ENCODE results near the gene STK10. TPM values are rescaled to one million over a fixed set of nuclear protein-coding genes. Genes with fewer than 3 reads are reported as not detected.

STK10 gene
- total RNA-seq, 4 donors from 2014 or later: 14.1 to 30.4 (median 19.4) TPM

DNA sequence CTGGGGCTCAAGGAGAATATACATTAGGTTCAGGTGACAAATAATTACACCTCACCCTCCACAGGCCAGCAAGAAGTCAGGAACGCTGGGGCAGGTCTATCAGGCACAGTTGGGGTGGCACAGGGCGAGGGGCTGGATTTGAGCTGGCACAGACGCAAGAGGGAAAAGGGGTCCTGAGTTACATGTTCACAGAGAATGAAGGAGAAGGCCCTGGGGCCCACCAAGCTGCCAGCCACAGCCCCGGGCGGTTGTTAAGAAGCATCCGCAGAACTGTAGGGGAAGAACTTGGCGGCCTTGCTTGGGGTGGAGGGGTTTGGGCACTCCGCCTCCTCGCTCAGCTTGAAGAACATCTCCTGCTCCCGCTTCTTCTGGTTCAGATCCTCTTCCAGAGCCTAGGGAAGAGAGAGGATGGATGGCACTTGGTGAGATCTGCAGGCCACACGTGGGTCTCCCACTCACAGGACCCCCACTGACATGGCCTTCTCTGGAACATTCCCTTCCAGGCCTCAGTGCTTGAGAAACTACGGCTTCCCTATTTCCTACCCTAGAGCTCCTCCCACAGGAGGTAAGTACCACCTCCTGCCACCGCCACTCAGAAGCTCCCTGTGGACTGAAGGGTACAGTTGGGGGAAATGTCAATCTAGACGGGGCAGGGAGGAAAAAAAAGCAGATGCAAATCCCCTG is 143.3 kb downstream of the STK10 start:
- peaks cover 0 to 51% of the 10 kb centered on the region in 2 donors for H3K36me3 ChIP-seq
- H3K27me3 ChIP-seq: no peaks in the 10 kb centered on the region
- no peak for ATAC-seq
- no peak overlapping the region for H3K4me3 ChIP-seq
- no peaks in the 10 kb centered on the region for H3K9me3 ChIP-seq
- TF ChIP-seq, protein P1, sequence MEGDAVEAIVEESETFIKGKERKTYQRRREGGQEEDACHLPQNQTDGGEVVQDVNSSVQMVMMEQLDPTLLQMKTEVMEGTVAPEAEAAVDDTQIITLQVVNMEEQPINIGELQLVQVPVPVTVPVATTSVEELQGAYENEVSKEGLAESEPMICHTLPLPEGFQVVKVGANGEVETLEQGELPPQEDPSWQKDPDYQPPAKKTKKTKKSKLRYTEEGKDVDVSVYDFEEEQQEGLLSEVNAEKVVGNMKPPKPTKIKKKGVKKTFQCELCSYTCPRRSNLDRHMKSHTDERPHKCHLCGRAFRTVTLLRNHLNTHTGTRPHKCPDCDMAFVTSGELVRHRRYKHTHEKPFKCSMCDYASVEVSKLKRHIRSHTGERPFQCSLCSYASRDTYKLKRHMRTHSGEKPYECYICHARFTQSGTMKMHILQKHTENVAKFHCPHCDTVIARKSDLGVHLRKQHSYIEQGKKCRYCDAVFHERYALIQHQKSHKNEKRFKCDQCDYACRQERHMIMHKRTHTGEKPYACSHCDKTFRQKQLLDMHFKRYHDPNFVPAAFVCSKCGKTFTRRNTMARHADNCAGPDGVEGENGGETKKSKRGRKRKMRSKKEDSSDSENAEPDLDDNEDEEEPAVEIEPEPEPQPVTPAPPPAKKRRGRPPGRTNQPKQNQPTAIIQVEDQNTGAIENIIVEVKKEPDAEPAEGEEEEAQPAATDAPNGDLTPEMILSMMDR (IDR thresholded peaks at IDR 0.05): no peak
- TF ChIP-seq POLR2AphosphoS5 (IDR thresholded peaks at IDR 0.05) (no peak), POLR2A (IDR thresholded peaks at IDR 0.05) (no peak), EP300 (IDR thresholded peaks at IDR 0.05) (no peak)
- H3K27ac ChIP-seq: no peak overlapping the region
- H3K4me1 ChIP-seq: peaks cover 0 to 5% (median 0%) of the 10 kb centered on the region in 3 donors
- 90 to 97% methylated on average over 4 to 6 of the region's 14 CpGs for WGBS, 2 donors (ENCODE audit: low coverage in 1 of 2)

DNA sequence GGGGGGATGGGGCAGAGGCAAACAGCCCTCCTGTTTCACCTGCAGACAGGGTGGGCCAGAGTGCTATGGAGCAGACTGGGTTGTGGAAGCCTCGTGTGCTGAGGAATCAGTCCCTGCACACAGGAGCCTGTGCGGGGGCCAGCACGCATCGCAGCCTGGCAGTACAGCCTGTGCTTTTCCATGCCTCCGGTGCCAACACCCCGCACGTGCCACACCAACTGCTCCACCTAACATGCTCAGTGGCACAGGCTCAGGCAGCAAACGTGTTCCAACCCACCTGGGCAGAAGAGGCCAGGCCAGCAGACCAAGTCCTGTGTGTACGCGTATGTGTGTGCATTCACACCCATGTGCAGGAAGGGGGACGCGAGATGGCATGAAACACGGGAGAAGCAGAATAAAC is 144.2 kb downstream of the STK10 start:
- H3K36me3 ChIP-seq: peaks cover 0 to 44% of the 10 kb centered on the region in 2 donors
- ATAC-seq: no peak
- H3K4me1 ChIP-seq: peaks cover 0 to 6% (median 0%) of the 10 kb centered on the region in 3 donors
- TF ChIP-seq, protein P1 (IDR thresholded peaks at IDR 0.05): no peak
- no peak for TF ChIP-seq EP300 (IDR thresholded peaks at IDR 0.05)
- TF ChIP-seq POLR2AphosphoS5 (IDR thresholded peaks at IDR 0.05): no peak
- TF ChIP-seq POLR2A (IDR thresholded peaks at IDR 0.05): no peak
- H3K4me3 ChIP-seq: no peak overlapping the region
- no peak overlapping the region for H3K27ac ChIP-seq
- H3K27me3 ChIP-seq: no peaks in the 10 kb centered on the region
- WGBS, 2 donors (ENCODE audit: low coverage in 1 of 2): 71 to 100% methylated on average over 3 to 4 of the region's 13 CpGs
- H3K9me3 ChIP-seq: no peaks in the 10 kb centered on the region

DNA sequence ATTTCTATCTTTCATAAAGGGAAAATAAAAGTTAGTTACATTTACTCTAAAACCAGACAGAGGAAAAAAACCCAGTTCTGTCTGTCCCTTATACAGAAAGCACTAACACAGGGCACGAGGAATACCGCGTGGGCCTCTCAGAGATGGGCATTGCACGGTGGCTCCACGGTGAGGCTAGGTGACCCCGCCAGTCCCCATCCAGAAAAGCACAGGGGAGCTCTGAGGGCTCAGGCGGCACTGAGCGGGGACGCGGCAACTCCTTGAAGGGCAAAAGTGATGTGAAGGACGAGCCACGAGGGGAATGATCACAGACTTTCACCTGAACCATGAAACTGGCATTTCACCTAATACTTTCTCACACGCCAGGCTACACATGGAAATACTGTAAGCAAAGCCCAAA is 145.8 kb downstream of the STK10 start:
- TF ChIP-seq, protein P1 (IDR thresholded peaks at IDR 0.05): no peak
- TF ChIP-seq POLR2A (IDR thresholded peaks at IDR 0.05) (no peak), EP300 (IDR thresholded peaks at IDR 0.05) (no peak), POLR2AphosphoS5 (IDR thresholded peaks at IDR 0.05) (no peak)
- Histone ChIP-seq H3K4me3 (no peak overlapping the region), H3K9me3 (no peaks in the 10 kb centered on the region), H3K27me3 (no peaks in the 10 kb centered on the region), H3K27ac (no peak overlapping the region), H3K36me3 (peaks cover 0 to 30% of the 10 kb centered on the region in 2 donors), H3K4me1 (peaks cover 0 to 6% (median 0%) of the 10 kb centered on the region in 3 donors)
- 92% methylated on average over 9 to 11 of the region's 13 CpGs for WGBS, 2 donors (ENCODE audit: low coverage in 1 of 2)
- no peak for ATAC-seq

DNA sequence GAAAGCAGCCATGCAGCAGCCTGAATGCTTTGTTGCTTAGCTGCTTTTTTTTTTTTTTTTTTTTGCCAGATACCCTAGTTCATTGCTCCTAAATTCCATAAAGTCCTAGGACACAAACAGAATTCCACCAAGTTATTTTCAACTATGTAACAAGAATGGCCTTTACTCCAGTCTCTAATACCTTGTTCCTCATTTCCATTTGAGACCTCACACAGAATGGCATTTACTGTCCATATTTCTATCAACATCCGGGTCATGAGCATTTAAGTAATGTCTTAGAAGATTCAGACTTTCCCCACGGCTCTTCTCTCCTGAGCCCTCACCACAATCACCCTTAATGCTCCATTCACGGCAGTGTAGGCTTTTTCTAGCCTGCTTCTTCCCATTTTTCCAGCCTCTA is 149.9 kb downstream of the STK10 start:
- Histone ChIP-seq H3K36me3 (peaks cover 0 to 2% of the 10 kb centered on the region in 2 donors), H3K9me3 (no peaks in the 10 kb centered on the region), H3K4me1 (peaks cover 0 to 6% (median 0%) of the 10 kb centered on the region in 3 donors), H3K27me3 (no peaks in the 10 kb centered on the region), H3K27ac (no peak overlapping the region), H3K4me3 (no peak overlapping the region)
- WGBS, 2 donors (ENCODE audit: low coverage in 1 of 2): 85 to 96% methylated on average over 3 of the region's 3 CpGs
- TF ChIP-seq POLR2A (IDR thresholded peaks at IDR 0.05): no peak
- TF ChIP-seq POLR2AphosphoS5 (IDR thresholded peaks at IDR 0.05): no peak
- TF ChIP-seq EP300 (IDR thresholded peaks at IDR 0.05): no peak
- TF ChIP-seq, protein P1 (IDR thresholded peaks at IDR 0.05): no peak
- ATAC-seq: no peak

- H3K27me3 ChIP-seq: no peaks in the 10 kb centered on the region
- H3K4me3 ChIP-seq: no peak overlapping the region
- peaks cover 0 to 4% (median 0%) of the 10 kb centered on the region in 3 donors for H3K4me1 ChIP-seq
- TF ChIP-seq POLR2A (IDR thresholded peaks at IDR 0.05) (no peak), EP300 (IDR thresholded peaks at IDR 0.05) (no peak), POLR2AphosphoS5 (IDR thresholded peaks at IDR 0.05) (no peak)
- TF ChIP-seq, protein P1 (IDR thresholded peaks at IDR 0.05): no peak
- no peak overlapping the region for H3K27ac ChIP-seq
- WGBS, 2 donors (ENCODE audit: low coverage in 1 of 2): 41% methylated on average over 2 of the region's 2 CpGs; no CpG with 5 or more reads in 1 of the 2 donors
- H3K9me3 ChIP-seq: no peaks in the 10 kb centered on the region
- no peak for ATAC-seq
- H3K36me3 ChIP-seq: no peaks in the 10 kb centered on the region
These were observed 153.0 kb downstream of the STK10 start for GRCh38 chr5:172035049-172035448.
